ENCODE measurements around the gene MECR. TPM values are rescaled to one million over a fixed set of nuclear protein-coding genes. Genes with fewer than 3 reads are reported as not detected.

Gene MECR
- polyA plus RNA-seq, 1 donor (not counting 4 experiments of a cell fraction or from before 2014, with no cell fraction given) = 20.7 TPM

DNA sequence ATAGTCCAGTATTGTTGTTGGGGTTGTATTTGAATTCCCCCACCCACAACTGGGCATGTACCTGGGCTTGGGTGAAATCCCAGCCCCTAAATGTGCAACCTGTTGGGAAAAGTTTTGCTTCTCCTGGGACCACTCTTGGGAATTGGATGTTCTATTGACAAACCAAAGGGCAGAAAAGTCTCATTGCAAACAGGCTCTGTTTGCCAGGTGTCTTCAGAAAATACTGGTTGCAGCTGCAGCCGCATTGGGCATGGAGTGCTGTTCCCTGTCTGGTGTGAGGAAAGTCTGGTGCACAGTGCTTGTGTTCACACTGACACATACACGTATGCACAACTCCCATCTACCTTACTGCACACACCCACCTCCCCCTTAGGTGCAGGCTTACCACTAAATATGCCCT lies 17.7 kb upstream of the MECR start:
- Histone ChIP-seq H3K27me3 (ENCODE audit: control insufficient read depth, extremely low read depth, insufficient read depth, low read length) (no peaks in the 10 kb centered on the region), H4K20me1 (ENCODE audit: control insufficient read depth, extremely low read depth, insufficient read depth, low read length) (no peaks in the 10 kb centered on the region), H3K9me1 (ENCODE audit: control insufficient read depth, extremely low read depth, insufficient read depth, low read length) (no peaks in the 10 kb centered on the region), H3K36me3 (ENCODE audit: control insufficient read depth in 2 of 2, extremely low read depth in 1 of 2, insufficient read depth in 2 of 2, low read length in 2 of 2) (no peaks in the 10 kb centered on the region), H3K9me3 (ENCODE audit: control insufficient read depth, low read depth, low read length) (no peaks in the 10 kb centered on the region), H2AFZ (ENCODE audit: control insufficient read depth, low read length) (no peak overlapping the region), H3K4me3 (ENCODE audit: control insufficient read depth in 2 of 3, extremely low read depth in 1 of 3, insufficient read depth in 2 of 3, low read depth in 1 of 3, low read length in 3 of 3) (no peak overlapping the region), H3K79me2 (ENCODE audit: control insufficient read depth, insufficient read depth, low read length) (no peaks in the 10 kb centered on the region), H3K27ac (ENCODE audit: control insufficient read depth, insufficient read depth, low read length) (no peak overlapping the region), H3K4me2 (ENCODE audit: control insufficient read depth, extremely low read depth, insufficient read depth, low read depth, low read length) (no peak overlapping the region), H3K4me1 (ENCODE audit: control insufficient read depth, extremely low read depth, insufficient read depth, low read length) (peaks cover 13% of the 10 kb centered on the region), H3K9ac (ENCODE audit: control insufficient read depth, extremely low read depth, insufficient read depth, low read length) (no peak overlapping the region)
- no peak for DNase-seq (ENCODE audit: low read depth, low spot score)
- TF ChIP-seq CTCF (optimal IDR thresholded peaks at IDR 0.05 in 1 of 3, IDR thresholded peaks at IDR 0.05 in 1 of 3, conservative IDR thresholded peaks at IDR 0.05 in 1 of 3; ENCODE audit: extremely low read depth in 1 of 3, insufficient read depth in 2 of 3, low read length in 3 of 3) = no peak
- no peak for FAIRE-seq
- dilution Hi-C loops (cut with MboI; ENCODE audit: extremely low pct_ligation_motif_present, low sequenced_read_pairs) = loop anchor here (25.0 kb wide), 1 partner anchor 114 kb away; no protein-coding TSS in a partner anchor

- TF ChIP-seq CTCF (optimal IDR thresholded peaks at IDR 0.05 in 1 of 3, IDR thresholded peaks at IDR 0.05 in 1 of 3, conservative IDR thresholded peaks at IDR 0.05 in 1 of 3; ENCODE audit: extremely low read depth in 1 of 3, insufficient read depth in 2 of 3, low read length in 3 of 3) (no peak), EZH2 (IDR thresholded peaks at IDR 0.05; ENCODE audit: low read length) (no peak)
- Histone ChIP-seq H3K4me1 (ENCODE audit: control insufficient read depth, extremely low read depth, insufficient read depth, low read length) (peaks cover 13% of the 10 kb centered on the region), H4K20me1 (ENCODE audit: control insufficient read depth, extremely low read depth, insufficient read depth, low read length) (no peaks in the 10 kb centered on the region), H3K27me3 (ENCODE audit: control insufficient read depth, extremely low read depth, insufficient read depth, low read length) (no peaks in the 10 kb centered on the region), H3K4me2 (ENCODE audit: control insufficient read depth, extremely low read depth, insufficient read depth, low read depth, low read length) (no peak overlapping the region), H2AFZ (ENCODE audit: control insufficient read depth, low read length) (no peak overlapping the region), H3K4me3 (ENCODE audit: control insufficient read depth in 2 of 3, extremely low read depth in 1 of 3, insufficient read depth in 2 of 3, low read depth in 1 of 3, low read length in 3 of 3) (no peak overlapping the region), H3K9me3 (ENCODE audit: control insufficient read depth, low read depth, low read length) (no peaks in the 10 kb centered on the region), H3K79me2 (ENCODE audit: control insufficient read depth, insufficient read depth, low read length) (no peaks in the 10 kb centered on the region), H3K36me3 (ENCODE audit: control insufficient read depth in 2 of 2, extremely low read depth in 1 of 2, insufficient read depth in 2 of 2, low read length in 2 of 2) (no peaks in the 10 kb centered on the region), H3K9ac (ENCODE audit: control insufficient read depth, extremely low read depth, insufficient read depth, low read length) (no peak overlapping the region), H3K27ac (ENCODE audit: control insufficient read depth, insufficient read depth, low read length) (no peak overlapping the region), H3K9me1 (ENCODE audit: control insufficient read depth, extremely low read depth, insufficient read depth, low read length) (no peaks in the 10 kb centered on the region)
- FAIRE-seq (no peak), DNase-seq (ENCODE audit: low read depth, low spot score) (no peak)
- dilution Hi-C loops (cut with MboI; ENCODE audit: extremely low pct_ligation_motif_present, low sequenced_read_pairs) = loop anchor here (25.0 kb wide), 1 partner anchor 115 kb away; no protein-coding TSS in a partner anchor
Measured at GRCh38 chr1:29247571-29248273, 17.0 kb upstream of the MECR start.

Data from keratinocyte (primary cell).